HEK293 (cell line): Measurements from ENCODE around the gene BRSK1.

Experiments
- CTCF ChIA-PET: fragments of 350-600 bp; formaldehyde crosslinking; extraction: SDS; loops from one replicate; lab custom pipeline; 2021; ENCODE audit warnings: antibody characterized with exemption; lab: Yijun Ruan, JAX
- POLR2A ChIA-PET: fragments of 300-600 bp; formaldehyde crosslinking; extraction: SDS; loops from one replicate; lab custom pipeline; 2020; ENCODE audit warnings: antibody characterized with exemption, inconsistent platforms; lab: Yijun Ruan, JAX
- H3K27ac ChIP-seq: fragments of 200-500 bp; sonication (Bioruptor generic); 2 replicates; pipeline ENCODE4 v1.5.1; 2014; ENCODE audit warnings: low read depth, low read length, control low read depth, inconsistent platforms; ENCODE audit errors: extremely low read depth
- H3K36me3 ChIP-seq, 2 experiments: fragments of 200-500 bp in 1 of 2; sonication (Bioruptor generic) in 1 of 2; 1 replicate in 1 of 2; 2 replicates in 1 of 2; pipeline ENCODE4 v1.5.1; 2014 to 2017; ENCODE audit warnings: inconsistent platforms in 2 of 2, low read length in 2 of 2; ENCODE audit not compliant: control insufficient read depth in 2 of 2, insufficient read depth in 1 of 2
- H3K4me1 ChIP-seq: fragments of 200-500 bp; sonication (Bioruptor generic); 2 replicates; pipeline ENCODE4 v1.5.1; 2014; ENCODE audit warnings: mild to moderate bottlenecking, low read length, inconsistent platforms; ENCODE audit not compliant: control insufficient read depth, insufficient read depth
- H3K4me3 ChIP-seq: 2 replicates; pipeline ENCODE4 v1.5.1; 2011; ENCODE audit warnings: low read depth, mild to moderate bottlenecking, control low read depth, low read length, moderate library complexity
- H3K9me3 ChIP-seq: fragments of 200-500 bp; sonication (Bioruptor generic); 2 replicates; pipeline ENCODE4 v1.5.1; 2014; ENCODE audit warnings: low read depth, low read length, inconsistent platforms; ENCODE audit not compliant: control insufficient read depth, insufficient read depth
- GLIS1 ChIP-seq: fragments of 450-650 bp; formaldehyde crosslinking; IDR thresholded peaks from 2 replicates; pipeline ENCODE4 v1.5.1; 2016; ENCODE audit warnings: missing biosample characterization, missing genetic modification characterization
- GLIS2 ChIP-seq: fragments of 450-650 bp; formaldehyde crosslinking; IDR thresholded peaks from 2 replicates; pipeline ENCODE4 v1.5.1; 2016; ENCODE audit warnings: missing biosample characterization, missing genetic modification characterization
- KLF10 ChIP-seq: fragments of 450-650 bp; IDR thresholded peaks from 2 replicates; pipeline ENCODE4 v1.5.1; 2018; ENCODE audit warnings: missing biosample characterization, mild to moderate bottlenecking, missing genetic modification characterization
- SCRT1 ChIP-seq: fragments of 450-650 bp; formaldehyde crosslinking; IDR thresholded peaks from 2 replicates; pipeline ENCODE4 v1.5.1; 2016; ENCODE audit warnings: missing biosample characterization, missing genetic modification characterization, borderline replicate concordance
- SCRT2 ChIP-seq: fragments of 450-650 bp; formaldehyde crosslinking; IDR thresholded peaks from 2 replicates; pipeline ENCODE4 v1.5.1; 2016; ENCODE audit warnings: missing biosample characterization, missing genetic modification characterization
- ZIC2 ChIP-seq: fragments of 450-650 bp; formaldehyde crosslinking; IDR thresholded peaks from 2 replicates; pipeline ENCODE4 v1.5.1; 2016; ENCODE audit warnings: missing biosample characterization, missing genetic modification characterization
- ZNF248 ChIP-seq: fragments of 450-650 bp; formaldehyde crosslinking; IDR thresholded peaks from 2 replicates; pipeline ENCODE4 v1.5.1; 2017; ENCODE audit warnings: missing biosample characterization, missing genetic modification characterization
- ZNF391 ChIP-seq: fragments of 450-650 bp; formaldehyde crosslinking; IDR thresholded peaks from 2 replicates; pipeline ENCODE4 v1.5.1; 2016; ENCODE audit warnings: low read depth, missing biosample characterization, missing genetic modification characterization, borderline replicate concordance
- ZXDB ChIP-seq: fragments of 450-650 bp; formaldehyde crosslinking; IDR thresholded peaks from 2 replicates; pipeline ENCODE4 v1.5.1; 2016; ENCODE audit warnings: missing biosample characterization, missing genetic modification characterization
- TF ChIP-seq, protein P1 (sequence below): fragments of 450-650 bp; formaldehyde crosslinking; IDR thresholded peaks from 2 replicates; pipeline ENCODE4 v1.5.1; 2016; ENCODE audit warnings: missing biosample characterization, missing genetic modification characterization
- TF ChIP-seq, protein P2 (sequence below): fragments of 450-650 bp; formaldehyde crosslinking; conservative IDR thresholded peaks from 2 replicates; pipeline ENCODE4 v1.5.1; 2016; ENCODE audit warnings: low read depth, missing biosample characterization, missing genetic modification characterization
- TF ChIP-seq, protein P3 (sequence below): fragments of 450-650 bp; formaldehyde crosslinking; IDR thresholded peaks from 2 replicates; pipeline ENCODE4 v1.5.1; 2016; ENCODE audit warnings: missing biosample characterization, missing genetic modification characterization

Gene BRSK1

DNA sequence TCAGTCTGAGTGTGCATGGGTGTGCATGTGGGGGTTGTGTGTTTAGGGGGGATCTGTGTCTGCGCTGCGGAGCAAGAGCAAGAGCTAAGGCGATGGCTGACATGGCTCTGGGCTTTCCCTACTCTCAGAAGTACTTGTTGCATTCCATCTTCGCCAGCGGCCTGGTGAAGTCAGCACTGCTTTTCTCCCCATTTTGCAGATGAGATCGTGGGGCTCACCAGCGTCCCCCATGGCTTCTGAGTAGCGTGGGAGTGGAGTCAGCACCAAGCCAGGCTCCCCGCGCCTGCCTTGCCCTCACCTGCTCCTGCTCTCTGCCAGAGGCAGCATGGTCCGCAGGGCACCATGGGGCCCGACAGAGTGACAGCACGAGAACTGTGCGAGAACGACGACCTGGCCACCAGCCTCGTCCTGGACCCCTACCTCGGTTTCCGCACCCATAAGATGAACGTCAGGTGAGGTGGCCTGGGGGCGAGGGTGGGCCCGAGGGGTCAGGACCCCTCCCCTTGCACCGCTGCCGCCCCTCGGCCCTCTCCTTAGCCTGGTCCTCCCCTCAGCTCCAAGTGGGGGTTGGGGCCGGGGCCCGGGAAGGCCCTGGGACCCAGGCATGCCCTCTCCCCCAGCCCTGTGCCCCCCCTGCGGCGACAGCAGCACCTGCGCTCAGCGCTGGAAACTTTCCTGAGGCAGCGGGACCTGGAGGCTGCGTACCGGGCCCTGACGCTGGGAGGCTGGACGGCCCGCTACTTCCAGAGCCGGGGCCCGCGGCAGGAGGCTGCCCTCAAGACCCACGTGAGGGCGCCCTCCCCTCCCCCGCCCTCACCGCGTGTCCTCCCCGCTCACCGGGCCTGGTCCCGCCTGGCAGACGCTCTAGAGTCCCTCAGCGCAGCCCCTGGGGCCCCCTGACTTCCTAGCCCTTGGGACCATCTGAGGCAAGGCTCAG lies 58.1 kb downstream of the BRSK1 start:
- POLR2A ChIA-PET, result interaction anchor here (0.5 to 1.3 kb wide), 4 partner anchors 8 to 196 kb away, joined by 3 to 4 read pairs (median 4); no protein-coding TSS in a partner anchor
- peak overlapping the region; percentile 53; the same call in 1 of the 2 replicates for H3K27ac ChIP-seq
- TF ChIP-seq GLIS1 (tag by site-specific recombination) (peak; percentile 40; the same call in 1 of the 2 replicates), SCRT2 (peak; percentile 97), SCRT1 (peak; percentile 85), ZNF248 (tag by site-specific recombination) (no peak), ZNF391 (tag by site-specific recombination) (0 out of 2 replicates have a peak, but pooled peaks have one; percentile 19), KLF10 (tag by site-specific recombination) (no peak), ZXDB (peak; percentile 27; the same call in 1 of the 2 replicates)
- TF ChIP-seq, protein P1, sequence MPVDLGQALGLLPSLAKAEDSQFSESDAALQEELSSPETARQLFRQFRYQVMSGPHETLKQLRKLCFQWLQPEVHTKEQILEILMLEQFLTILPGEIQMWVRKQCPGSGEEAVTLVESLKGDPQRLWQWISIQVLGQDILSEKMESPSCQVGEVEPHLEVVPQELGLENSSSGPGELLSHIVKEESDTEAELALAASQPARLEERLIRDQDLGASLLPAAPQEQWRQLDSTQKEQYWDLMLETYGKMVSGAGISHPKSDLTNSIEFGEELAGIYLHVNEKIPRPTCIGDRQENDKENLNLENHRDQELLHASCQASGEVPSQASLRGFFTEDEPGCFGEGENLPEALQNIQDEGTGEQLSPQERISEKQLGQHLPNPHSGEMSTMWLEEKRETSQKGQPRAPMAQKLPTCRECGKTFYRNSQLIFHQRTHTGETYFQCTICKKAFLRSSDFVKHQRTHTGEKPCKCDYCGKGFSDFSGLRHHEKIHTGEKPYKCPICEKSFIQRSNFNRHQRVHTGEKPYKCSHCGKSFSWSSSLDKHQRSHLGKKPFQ (tag by site-specific recombination), result no peak
- TF ChIP-seq, protein P2, sequence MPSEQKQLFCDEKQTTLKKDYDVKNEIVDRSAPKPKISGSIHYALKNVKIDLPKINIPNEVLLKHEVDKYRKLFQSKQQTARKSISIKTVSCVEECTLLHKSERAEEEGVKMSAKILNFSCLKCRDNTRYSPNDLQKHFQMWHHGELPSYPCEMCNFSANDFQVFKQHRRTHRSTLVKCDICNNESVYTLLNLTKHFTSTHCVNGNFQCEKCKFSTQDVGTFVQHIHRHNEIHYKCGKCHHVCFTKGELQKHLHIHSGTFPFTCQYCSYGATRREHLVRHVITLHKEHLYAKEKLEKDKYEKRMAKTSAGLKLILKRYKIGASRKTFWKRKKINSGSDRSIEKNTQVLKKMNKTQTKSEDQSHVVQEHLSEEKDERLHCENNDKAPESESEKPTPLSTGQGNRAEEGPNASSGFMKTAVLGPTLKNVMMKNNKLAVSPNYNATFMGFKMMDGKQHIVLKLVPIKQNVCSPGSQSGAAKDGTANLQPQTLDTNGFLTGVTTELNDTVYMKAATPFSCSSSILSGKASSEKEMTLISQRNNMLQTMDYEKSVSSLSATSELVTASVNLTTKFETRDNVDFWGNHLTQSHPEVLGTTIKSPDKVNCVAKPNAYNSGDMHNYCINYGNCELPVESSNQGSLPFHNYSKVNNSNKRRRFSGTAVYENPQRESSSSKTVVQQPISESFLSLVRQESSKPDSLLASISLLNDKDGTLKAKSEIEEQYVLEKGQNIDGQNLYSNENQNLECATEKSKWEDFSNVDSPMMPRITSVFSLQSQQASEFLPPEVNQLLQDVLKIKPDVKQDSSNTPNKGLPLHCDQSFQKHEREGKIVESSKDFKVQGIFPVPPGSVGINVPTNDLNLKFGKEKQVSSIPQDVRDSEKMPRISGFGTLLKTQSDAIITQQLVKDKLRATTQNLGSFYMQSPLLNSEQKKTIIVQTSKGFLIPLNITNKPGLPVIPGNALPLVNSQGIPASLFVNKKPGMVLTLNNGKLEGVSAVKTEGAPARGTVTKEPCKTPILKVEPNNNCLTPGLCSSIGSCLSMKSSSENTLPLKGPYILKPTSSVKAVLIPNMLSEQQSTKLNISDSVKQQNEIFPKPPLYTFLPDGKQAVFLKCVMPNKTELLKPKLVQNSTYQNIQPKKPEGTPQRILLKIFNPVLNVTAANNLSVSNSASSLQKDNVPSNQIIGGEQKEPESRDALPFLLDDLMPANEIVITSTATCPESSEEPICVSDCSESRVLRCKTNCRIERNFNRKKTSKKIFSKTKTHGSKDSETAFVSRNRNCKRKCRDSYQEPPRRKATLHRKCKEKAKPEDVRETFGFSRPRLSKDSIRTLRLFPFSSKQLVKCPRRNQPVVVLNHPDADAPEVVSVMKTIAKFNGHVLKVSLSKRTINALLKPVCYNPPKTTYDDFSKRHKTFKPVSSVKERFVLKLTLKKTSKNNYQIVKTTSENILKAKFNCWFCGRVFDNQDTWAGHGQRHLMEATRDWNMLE, result no peak
- TF ChIP-seq, protein P3, sequence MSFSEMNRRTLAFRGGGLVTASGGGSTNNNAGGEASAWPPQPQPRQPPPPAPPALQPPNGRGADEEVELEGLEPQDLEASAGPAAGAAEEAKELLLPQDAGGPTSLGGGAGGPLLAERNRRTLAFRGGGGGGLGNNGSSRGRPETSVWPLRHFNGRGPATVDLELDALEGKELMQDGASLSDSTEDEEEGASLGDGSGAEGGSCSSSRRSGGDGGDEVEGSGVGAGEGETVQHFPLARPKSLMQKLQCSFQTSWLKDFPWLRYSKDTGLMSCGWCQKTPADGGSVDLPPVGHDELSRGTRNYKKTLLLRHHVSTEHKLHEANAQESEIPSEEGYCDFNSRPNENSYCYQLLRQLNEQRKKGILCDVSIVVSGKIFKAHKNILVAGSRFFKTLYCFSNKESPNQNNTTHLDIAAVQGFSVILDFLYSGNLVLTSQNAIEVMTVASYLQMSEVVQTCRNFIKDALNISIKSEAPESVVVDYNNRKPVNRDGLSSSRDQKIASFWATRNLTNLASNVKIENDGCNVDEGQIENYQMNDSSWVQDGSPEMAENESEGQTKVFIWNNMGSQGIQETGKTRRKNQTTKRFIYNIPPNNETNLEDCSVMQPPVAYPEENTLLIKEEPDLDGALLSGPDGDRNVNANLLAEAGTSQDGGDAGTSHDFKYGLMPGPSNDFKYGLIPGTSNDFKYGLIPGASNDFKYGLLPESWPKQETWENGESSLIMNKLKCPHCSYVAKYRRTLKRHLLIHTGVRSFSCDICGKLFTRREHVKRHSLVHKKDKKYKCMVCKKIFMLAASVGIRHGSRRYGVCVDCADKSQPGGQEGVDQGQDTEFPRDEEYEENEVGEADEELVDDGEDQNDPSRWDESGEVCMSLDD (tag by site-specific recombination), result 0 out of 2 replicates have a peak, but pooled peaks have one; percentile 30
- CTCF ChIA-PET, result no interaction called here
- peak overlapping the region; percentile 88 for H3K4me3 ChIP-seq
- H3K36me3 ChIP-seq, result peaks cover 3 to 49% of the 10 kb centered on the region in 2 experiments
- no peaks in the 10 kb centered on the region for H3K9me3 ChIP-seq
- peaks cover 16% of the 10 kb centered on the region for H3K4me1 ChIP-seq

DNA sequence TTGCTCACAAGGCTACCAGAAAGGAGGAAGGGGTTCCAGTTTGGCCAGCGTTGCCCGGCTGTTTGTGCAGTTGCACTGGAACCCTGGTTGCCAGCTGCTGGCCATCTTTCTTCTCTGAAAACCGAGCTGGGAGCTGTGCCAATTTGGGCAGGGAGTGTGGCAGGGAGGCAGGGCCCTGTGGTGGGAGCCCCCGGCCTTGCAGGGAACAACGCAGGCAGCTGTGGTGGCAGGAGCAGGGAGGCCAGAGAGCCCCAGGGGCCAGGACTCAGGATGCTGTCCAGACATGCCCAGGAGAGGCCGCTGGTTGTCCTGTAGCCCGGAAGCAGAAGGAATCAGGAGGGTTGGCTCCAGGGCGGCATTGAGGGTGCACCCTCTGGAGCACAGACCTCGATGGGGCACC lies 60.6 kb downstream of the BRSK1 start:
- Histone ChIP-seq H3K4me3 (no peak overlapping the region), H3K27ac (peak overlapping the region; percentile 53; the same call in 1 of the 2 replicates), H3K36me3 (peaks cover 3 to 58% of the 10 kb centered on the region in 2 experiments), H3K4me1 (peaks cover 13% of the 10 kb centered on the region), H3K9me3 (no peaks in the 10 kb centered on the region)
- ChIA-PET POLR2A (interaction anchor here (0.7 to 1.7 kb wide), 3 partner anchors 24 to 104 kb away, joined by 3 to 5 read pairs (median 5); no protein-coding TSS in a partner anchor), CTCF (interaction anchor here (1.6 kb wide), 1 partner anchor 52 kb away, joined by 3 read pairs; no protein-coding TSS in a partner anchor)
- peak; percentile 66 for TF ChIP-seq ZIC2 (tag by site-specific recombination)
- TF ChIP-seq GLIS2, result peak; percentile 40
- no peak for TF ChIP-seq GLIS1 (tag by site-specific recombination)
